Measurements from ENCODE around the gene GPR132. TPM values are rescaled to one million over a fixed set of nuclear protein-coding genes. Genes with fewer than 3 reads are reported as not detected.

GPR132 gene
- total and polyA plus RNA-seq, 10 of the 15 experiments (the other 5 are each of a cell fraction or from before 2014, with no cell fraction given): 1.9 to 49.3 (median 20.4) TPM

DNA sequence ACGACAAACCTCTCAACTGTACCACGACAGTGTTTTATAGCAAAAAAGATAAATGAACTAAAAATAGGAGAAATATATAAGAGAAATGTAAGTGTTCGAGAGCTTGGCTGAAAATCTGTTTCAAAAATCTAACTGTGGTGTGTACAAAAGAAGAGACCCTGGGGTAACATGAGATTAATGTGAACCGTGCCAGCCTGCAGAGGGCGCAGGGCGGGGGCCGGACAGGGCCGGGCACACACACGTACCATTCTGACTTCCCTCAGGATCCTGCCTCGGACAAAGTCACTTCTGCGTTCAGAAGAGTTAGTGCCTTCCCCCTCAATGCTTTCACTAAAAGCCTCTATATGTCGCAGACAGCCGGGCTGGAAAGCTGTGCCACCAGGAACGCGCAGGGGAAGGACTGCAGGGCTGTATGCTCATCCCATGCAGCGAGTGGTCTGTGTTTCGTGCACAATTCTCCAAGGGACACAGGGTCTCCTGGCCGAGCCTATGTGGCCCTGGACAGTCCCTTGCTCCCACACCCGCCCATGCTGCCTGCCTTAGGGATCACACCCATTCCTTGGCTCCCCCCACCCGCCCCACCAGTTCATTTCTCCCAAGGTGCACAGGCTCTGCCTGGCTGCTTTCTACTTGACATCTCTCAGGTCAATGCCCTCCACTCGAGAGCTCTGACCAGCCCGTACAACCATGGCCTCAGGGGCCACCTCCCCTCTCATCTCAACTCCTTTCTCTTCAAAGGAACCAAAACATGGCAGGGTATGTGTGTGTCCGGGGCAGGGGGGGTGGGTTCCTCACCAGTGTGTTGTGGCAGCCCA is 52.9 kb downstream of the GPR132 start (continued):
- TF ChIP-seq, protein P1, sequence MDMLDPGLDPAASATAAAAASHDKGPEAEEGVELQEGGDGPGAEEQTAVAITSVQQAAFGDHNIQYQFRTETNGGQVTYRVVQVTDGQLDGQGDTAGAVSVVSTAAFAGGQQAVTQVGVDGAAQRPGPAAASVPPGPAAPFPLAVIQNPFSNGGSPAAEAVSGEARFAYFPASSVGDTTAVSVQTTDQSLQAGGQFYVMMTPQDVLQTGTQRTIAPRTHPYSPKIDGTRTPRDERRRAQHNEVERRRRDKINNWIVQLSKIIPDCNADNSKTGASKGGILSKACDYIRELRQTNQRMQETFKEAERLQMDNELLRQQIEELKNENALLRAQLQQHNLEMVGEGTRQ (IDR thresholded peaks at IDR 0.05; ENCODE audit: borderline replicate concordance, low read depth, low read length): no peak
- no peak for TF ChIP-seq PAX8 (IDR thresholded peaks at IDR 0.05)

DNA sequence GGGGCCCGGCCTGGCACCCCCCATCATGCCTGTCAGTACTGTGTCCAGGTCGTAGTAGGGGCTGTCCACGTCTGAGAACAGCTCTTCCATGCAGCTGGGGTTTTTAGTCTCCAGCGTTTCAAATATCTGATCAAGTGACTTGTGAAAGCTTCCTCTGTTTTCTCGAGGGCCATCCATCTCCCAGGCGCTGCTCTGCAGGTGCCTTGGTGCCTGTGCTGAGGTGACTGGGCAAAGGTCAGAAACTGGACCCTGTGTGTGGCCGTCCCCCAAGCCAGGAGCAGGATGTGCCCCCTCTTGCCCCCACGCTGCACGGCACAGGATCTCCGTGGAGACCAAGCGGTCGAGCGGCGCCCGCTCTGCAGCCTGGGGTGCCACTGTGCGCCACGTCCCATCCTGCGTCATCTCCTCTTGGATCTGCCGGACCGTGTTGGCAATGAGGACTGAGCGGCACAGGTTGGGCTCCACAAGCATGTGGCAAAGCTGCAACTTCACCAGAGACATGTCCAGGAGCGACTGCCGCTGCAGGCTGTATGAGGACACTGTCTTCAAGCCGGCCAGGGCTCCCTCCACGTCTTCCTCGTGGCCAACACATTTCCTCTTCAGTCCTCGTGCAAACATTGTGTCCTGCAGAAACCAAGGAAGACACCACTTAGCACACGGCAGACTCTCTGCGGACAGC is 53.8 kb downstream of the GPR132 start:
- no TSS peak for BruUV-seq (replicated peaks)
- intact Hi-C loops (cut with micrococcal nuclease; ENCODE audit: unreplicated experiment) (no loop called here), in situ Hi-C loops (cut with MboI) (no loop called here)
- ChIA-PET POLR2A (no interaction called here), RAD21 (ENCODE audit: unreplicated experiment) (no interaction called here), SMC1A (ENCODE audit: uncharacterized antibody, unreplicated experiment) (interaction anchor here (1.0 kb wide), 1 partner anchor 36 kb away, joined by 3 read pairs; no protein-coding TSS in a partner anchor), CTCF (no interaction called here)
- no peak overlapping the region for H3K27ac ChIP-seq (ENCODE audit: control insufficient read depth, insufficient read depth)
- H2AFZ ChIP-seq (ENCODE audit: control insufficient read depth, low read depth, low read length): no peak overlapping the region
- no peak for FAIRE-seq
- H3K4me1 ChIP-seq (ENCODE audit: control insufficient read depth, insufficient read depth, low read length): peaks cover 20% of the 10 kb centered on the region
- H3K36me3 ChIP-seq (ENCODE audit: control insufficient read depth in 2 of 2, insufficient read depth in 2 of 2, low read length in 1 of 2): peaks cover 42 to 44% of the 10 kb centered on the region in 2 experiments
- H3K9ac ChIP-seq (ENCODE audit: control insufficient read depth, insufficient read depth, low read length): no peak overlapping the region
- peaks cover 71% of the 10 kb centered on the region for H3K79me2 ChIP-seq (ENCODE audit: control insufficient read depth, insufficient read depth, low read length)
- no peaks in the 10 kb centered on the region for H3K9me3 ChIP-seq (replicated peaks; ENCODE audit: control insufficient read depth, insufficient read depth, low read length)
- no peak for DNase-seq (ENCODE audit: low read depth, low spot score)
- no peak overlapping the region for H3K4me3 ChIP-seq
- ATAC-seq: no peak
- no peak overlapping the region for H3K4me2 ChIP-seq (ENCODE audit: control insufficient read depth, insufficient read depth)
- H3K27me3 ChIP-seq (replicated peaks in 1 of 2; ENCODE audit: control insufficient read depth in 2 of 2, insufficient read depth in 2 of 2, low read length in 1 of 2): no peaks in the 10 kb centered on the region
- WGBS (ENCODE audit: insufficient coverage, insufficient replicate concordance, low lambda C conversion rate, missing lambda C conversion rate): 86% methylated on average over 29 of the region's 29 CpGs
- no peaks in the 10 kb centered on the region; the same call in none of the 2 replicates for H4K20me1 ChIP-seq (ENCODE audit: control insufficient read depth, insufficient read depth)
- TF ChIP-seq CREB1 (IDR thresholded peaks at IDR 0.05; ENCODE audit: low read depth) (no peak), MYC (IDR thresholded peaks at IDR 0.05; ENCODE audit: insufficient read depth, insufficient read length, insufficient replicate concordance, low read length, severe bottlenecking) (no peak), ASH2L (IDR thresholded peaks at IDR 0.05; ENCODE audit: borderline replicate concordance, low read depth) (no peak), SMC3 (IDR thresholded peaks at IDR 0.05; ENCODE audit: borderline replicate concordance, low read length) (no peak), BHLHE40 (IDR thresholded peaks at IDR 0.05; ENCODE audit: borderline replicate concordance in 1 of 2, low read depth in 2 of 2, low read length in 1 of 2) (no peak), ESRRA (IDR thresholded peaks at IDR 0.05; ENCODE audit: low read length) (no peak)
- TF ChIP-seq, protein P2, sequence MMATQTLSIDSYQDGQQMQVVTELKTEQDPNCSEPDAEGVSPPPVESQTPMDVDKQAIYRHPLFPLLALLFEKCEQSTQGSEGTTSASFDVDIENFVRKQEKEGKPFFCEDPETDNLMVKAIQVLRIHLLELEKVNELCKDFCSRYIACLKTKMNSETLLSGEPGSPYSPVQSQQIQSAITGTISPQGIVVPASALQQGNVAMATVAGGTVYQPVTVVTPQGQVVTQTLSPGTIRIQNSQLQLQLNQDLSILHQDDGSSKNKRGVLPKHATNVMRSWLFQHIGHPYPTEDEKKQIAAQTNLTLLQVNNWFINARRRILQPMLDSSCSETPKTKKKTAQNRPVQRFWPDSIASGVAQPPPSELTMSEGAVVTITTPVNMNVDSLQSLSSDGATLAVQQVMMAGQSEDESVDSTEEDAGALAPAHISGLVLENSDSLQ (IDR thresholded peaks at IDR 0.05): no peak
- TF ChIP-seq, protein P3, sequence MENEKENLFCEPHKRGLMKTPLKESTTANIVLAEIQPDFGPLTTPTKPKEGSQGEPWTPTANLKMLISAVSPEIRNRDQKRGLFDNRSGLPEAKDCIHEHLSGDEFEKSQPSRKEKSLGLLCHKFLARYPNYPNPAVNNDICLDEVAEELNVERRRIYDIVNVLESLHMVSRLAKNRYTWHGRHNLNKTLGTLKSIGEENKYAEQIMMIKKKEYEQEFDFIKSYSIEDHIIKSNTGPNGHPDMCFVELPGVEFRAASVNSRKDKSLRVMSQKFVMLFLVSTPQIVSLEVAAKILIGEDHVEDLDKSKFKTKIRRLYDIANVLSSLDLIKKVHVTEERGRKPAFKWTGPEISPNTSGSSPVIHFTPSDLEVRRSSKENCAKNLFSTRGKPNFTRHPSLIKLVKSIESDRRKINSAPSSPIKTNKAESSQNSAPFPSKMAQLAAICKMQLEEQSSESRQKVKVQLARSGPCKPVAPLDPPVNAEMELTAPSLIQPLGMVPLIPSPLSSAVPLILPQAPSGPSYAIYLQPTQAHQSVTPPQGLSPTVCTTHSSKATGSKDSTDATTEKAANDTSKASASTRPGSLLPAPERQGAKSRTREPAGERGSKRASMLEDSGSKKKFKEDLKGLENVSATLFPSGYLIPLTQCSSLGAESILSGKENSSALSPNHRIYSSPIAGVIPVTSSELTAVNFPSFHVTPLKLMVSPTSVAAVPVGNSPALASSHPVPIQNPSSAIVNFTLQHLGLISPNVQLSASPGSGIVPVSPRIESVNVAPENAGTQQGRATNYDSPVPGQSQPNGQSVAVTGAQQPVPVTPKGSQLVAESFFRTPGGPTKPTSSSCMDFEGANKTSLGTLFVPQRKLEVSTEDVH (IDR thresholded peaks at IDR 0.05; ENCODE audit: low read depth, partially characterized antibody): no peak
